H54 (cell line): ENCODE data around the gene LDHAL6B.
"Not testable (repeated sequence)": the region's sequence is repeated elsewhere in the genome, so short reads cannot be mapped to it uniquely, and the experiment has no call there.

Source experiments
- DNase-seq: peaks from one replicate; pipeline ENCODE4 v3.0.0; 2011; ENCODE audit warnings: low spot score, mixed read lengths; ENCODE audit not compliant: insufficient read length
- FAIRE-seq: peaks from 3 replicates; lab custom pipeline; 2011; peaks lifted over from hg19 to GRCh38; lab: Jason Lieb, UNC
- POLR2A ChIP-seq: IDR thresholded peaks from 2 replicates; pipeline ENCODE4 v1.6.1; 2011; ENCODE audit warnings: low read depth, mild to moderate bottlenecking, low read length

Gene LDHAL6B

DNA sequence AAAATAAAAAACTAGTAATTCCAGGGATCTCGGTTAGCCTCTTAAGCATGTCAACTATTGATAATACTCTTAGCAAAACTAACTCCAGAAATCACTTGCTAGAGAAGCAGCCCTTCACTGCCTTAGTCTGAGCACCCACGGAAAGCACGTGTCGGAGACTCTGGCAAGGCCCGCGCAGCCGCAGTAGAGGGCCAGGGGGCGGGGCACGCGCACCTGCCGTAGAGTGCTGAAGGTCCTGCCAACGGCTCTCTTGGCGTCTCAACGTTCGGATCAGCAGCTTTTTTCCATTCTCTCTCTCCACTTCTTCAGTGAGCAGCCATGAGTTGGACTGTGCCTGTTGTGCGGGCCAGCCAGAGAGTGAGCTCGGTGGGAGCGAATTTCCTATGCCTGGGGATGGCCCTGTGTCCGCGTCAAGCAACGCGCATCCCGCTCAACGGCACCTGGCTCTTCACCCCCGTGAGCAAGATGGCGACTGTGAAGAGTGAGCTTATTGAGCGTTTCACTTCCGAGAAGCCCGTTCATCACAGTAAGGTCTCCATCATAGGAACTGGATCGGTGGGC is at the start of gene LDHAL6B:
Gene LDHAL6B (plus strand): TSS at position 221 of the 561 bp plus-strand sequence. CDS start 98 bp downstream, at position 319.
- FAIRE-seq (no peak), DNase-seq (no peak)
- TF ChIP-seq POLR2A: no peak

DNA sequence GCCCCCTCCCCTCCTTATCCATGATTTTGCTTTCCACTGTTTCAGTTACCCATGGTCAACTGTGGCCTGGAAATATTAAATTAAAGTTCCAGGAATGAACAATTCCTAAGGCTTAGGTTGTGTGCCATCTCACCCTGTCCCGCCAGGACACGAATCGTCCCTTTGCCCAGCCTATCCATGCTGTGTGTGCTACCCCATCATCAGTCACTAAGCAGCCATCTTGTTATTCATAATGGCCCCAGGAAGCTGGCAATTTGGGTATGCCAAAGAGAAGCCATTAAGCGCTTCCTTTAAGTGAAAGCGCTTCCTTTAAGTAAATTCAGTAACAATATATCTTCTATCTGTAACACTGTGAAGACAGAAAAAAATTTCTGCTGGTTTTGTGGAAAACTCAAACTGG is 49.2 kb upstream of the LDHAL6B start:
- DNase-seq (no peak), FAIRE-seq (no peak)
- no peak for TF ChIP-seq POLR2A

- DNase-seq (no peak), FAIRE-seq (no peak)
Measured at GRCh38 chr15:59157840-59158700, 48.6 kb upstream of the LDHAL6B start.

DNA sequence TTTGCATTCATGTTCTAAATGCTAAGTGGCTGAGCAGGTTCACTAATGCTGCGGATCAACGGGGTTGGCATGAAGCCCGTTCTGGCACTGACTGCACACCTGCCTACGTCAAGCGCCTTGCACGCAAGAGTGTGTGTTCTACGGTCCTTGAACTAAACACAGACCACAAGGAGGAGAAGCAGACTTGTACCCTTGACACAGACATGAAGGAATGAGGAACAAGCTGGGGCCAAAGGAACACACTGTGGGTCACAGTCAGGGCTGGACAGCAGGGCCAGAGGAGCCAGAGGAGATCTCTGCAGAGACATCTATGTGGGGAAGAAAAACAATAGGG is 48.0 kb upstream of the LDHAL6B start:
- no peak for TF ChIP-seq POLR2A
- FAIRE-seq: no peak
- no peak for DNase-seq

More at GRCh38 chr15:59157840-59158700, 48.6 kb upstream of the LDHAL6B start:
- TF ChIP-seq POLR2A: no peak

DNA sequence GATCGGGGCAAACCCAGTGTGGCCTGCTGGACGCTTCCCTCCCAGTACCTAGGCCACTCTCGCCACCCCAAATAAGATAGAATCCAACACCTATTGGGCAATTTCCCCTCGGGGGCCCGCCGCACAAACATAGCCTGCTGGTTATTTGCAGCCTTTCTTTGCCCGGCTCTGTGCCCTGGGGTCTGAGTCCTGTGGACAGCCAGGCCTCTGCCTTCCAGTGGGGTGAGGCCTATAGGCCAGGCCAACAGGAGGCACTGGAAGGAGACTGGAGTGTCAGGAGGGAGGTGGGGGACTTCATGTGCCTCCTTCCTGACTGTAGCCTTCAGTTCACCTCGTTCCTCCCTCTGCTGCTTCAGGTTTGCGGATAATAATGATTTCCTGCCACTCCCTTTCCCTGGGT is 47.4 kb upstream of the LDHAL6B start:
- no peak for FAIRE-seq
- no peak for DNase-seq
- TF ChIP-seq POLR2A: no peak

GRCh38 chr15:59160880-59161593 is 45.6 kb upstream of the LDHAL6B start:
- DNase-seq (no peak), FAIRE-seq (no peak)
- no peak for TF ChIP-seq POLR2A

DNA sequence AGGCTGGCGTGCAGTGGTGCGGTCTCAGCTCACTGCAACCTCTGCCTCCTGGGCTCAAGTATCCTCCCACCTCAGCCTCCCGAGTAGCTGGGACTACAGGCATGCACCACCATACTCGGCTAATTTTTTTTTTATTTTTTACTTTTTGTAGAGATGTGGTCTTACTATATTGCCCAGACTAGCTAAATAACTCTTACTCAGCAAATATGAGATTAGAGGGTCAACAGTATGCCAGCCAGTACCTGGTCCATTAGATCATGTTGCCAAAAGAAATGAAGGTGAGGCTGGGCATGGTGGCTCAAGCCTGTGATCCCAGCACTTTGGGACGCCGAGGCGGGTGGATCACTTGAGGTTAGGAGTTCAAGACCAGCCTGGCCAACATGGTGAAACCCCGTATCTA is 44.6 kb upstream of the LDHAL6B start:
- not testable (repeated sequence) for DNase-seq, FAIRE-seq

DNA sequence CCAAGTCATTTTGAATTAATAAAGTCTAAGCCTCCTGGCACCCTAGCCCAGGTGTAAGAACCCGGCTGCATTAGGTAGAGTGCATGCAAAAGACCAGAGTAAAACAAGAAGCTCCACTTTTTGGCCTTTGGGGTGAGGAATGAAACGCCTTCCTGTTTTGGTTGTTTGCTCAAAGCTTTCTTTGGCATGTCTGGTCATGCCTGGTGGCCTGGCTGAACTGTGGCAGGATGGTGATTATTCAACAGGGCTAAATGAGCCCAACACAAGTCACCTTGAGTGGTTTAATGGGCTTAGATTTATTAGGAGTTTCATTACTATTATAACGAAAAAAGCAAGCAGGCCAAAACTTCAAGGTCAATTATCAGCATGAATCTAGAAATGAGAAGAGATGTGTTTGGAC is 40.9 kb upstream of the LDHAL6B start:
- TF ChIP-seq POLR2A: no peak
- FAIRE-seq (no peak), DNase-seq (no peak)

DNA sequence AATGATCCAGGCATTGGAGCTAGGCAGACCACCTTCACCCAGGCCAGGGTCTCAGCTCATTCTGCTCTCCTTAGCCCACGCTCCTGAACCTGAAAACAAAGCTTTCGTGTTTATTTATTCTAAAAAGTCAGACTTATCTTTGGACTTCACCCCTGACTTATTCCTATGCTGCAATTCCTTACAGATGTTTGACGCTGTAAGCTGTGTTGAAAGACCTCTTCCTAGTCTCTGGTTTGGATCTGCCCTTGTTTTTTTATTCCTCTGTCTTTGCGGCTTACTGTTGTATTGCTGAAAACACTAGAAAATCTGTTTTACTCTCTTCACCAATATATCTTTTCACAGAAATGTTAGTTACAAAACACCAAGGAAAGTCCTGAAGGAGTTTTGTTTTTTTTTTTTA is 40.5 kb upstream of the LDHAL6B start:
- DNase-seq: no peak
- FAIRE-seq: no peak
- no peak for TF ChIP-seq POLR2A

- FAIRE-seq: no peak
- no peak for DNase-seq
- no peak for TF ChIP-seq POLR2A
Measured at GRCh38 chr15:59166601-59167265, 39.9 kb upstream of the LDHAL6B start.

- FAIRE-seq: no peak
- no peak for TF ChIP-seq POLR2A
- no peak for DNase-seq
Measured at GRCh38 chr15:59168536-59168935, 38.1 kb upstream of the LDHAL6B start.

- DNase-seq: no peak
- no peak for TF ChIP-seq POLR2A
- no peak for FAIRE-seq
Measured at GRCh38 chr15:59169251-59169708, 37.4 kb upstream of the LDHAL6B start.

GRCh38 chr15:59170295-59171066 is 36.2 kb upstream of the LDHAL6B start:
- no peak for FAIRE-seq
- no peak for DNase-seq
- no peak for TF ChIP-seq POLR2A
